DND-41 (cell line): ENCODE results near the gene INPP5F.

ENCODE experiments used
- ATAC-seq: fragments of 200-7000 bp; cut with Tn5 transposase; 3 replicates; pipeline ENCODE4 v1.9.1; 2021; ENCODE audit warnings: low read depth; ENCODE audit not compliant: insufficient read depth
- DNase-seq: peaks from one replicate; pipeline ENCODE4 v3.0.0-alpha.2; 2020
- H2AFZ ChIP-seq: 2 replicates; pipeline ENCODE4 v1.6.0; 2012; ENCODE audit warnings: low read depth, low read length
- H3K27ac ChIP-seq: 2 replicates; pipeline ENCODE4 v1.5.1; 2012; ENCODE audit warnings: low read length, inconsistent platforms
- H3K27me3 ChIP-seq: fragments of 200-600 bp; sonication (generic); 2 replicates; pipeline ENCODE4 v1.6.0; 2012; ENCODE audit warnings: low read length, mild to moderate bottlenecking, inconsistent platforms; ENCODE audit not compliant: insufficient read depth, poor library complexity
- H3K36me3 ChIP-seq: 2 replicates; pipeline ENCODE4 v1.5.1; 2012; ENCODE audit warnings: low read length, inconsistent platforms; ENCODE audit not compliant: insufficient read depth
- H3K4me1 ChIP-seq: 2 replicates; pipeline ENCODE4 v1.5.1; 2012; ENCODE audit warnings: mild to moderate bottlenecking, low read length; ENCODE audit not compliant: insufficient read depth
- H3K4me2 ChIP-seq: 2 replicates; pipeline ENCODE4 v1.6.0; 2012; ENCODE audit warnings: mild to moderate bottlenecking, moderate library complexity, low read length, inconsistent platforms; ENCODE audit not compliant: insufficient read depth
- H3K4me3 ChIP-seq, 2 experiments: fragments of 200-600 bp in 1 of 2; shearing (Covaris generic) in 1 of 2; 2 replicates each; pipeline ENCODE4 v1.5.1; 2012 to 2016; ENCODE audit warnings: inconsistent platforms in 2 of 2, low read length in 2 of 2, mild to moderate bottlenecking in 2 of 2, low read depth in 1 of 2, moderate library complexity in 1 of 2
- H3K79me2 ChIP-seq: 2 replicates; pipeline ENCODE4 v1.6.0; 2012; ENCODE audit warnings: low read length, inconsistent platforms; ENCODE audit not compliant: insufficient read depth
- H3K9ac ChIP-seq: 2 replicates; pipeline ENCODE4 v1.6.0; 2012; ENCODE audit warnings: low read depth, mild to moderate bottlenecking, inconsistent platforms, low read length, moderate library complexity
- H3K9me3 ChIP-seq: 2 replicates; pipeline ENCODE4 v1.5.1; 2012; ENCODE audit warnings: low read length, moderate library complexity, mild to moderate bottlenecking, inconsistent platforms; ENCODE audit not compliant: insufficient read depth, severe bottlenecking
- H4K20me1 ChIP-seq: 2 replicates; pipeline ENCODE4 v1.6.0; 2012; ENCODE audit warnings: low read length; ENCODE audit not compliant: insufficient read depth
- EZH2 ChIP-seq: IDR thresholded peaks from 3 replicates; pipeline ENCODE4 v1.6.1; 2012; ENCODE audit warnings: borderline replicate concordance, low read depth, mild to moderate bottlenecking, moderate library complexity, low read length, inconsistent platforms; ENCODE audit not compliant: severe bottlenecking
- TF ChIP-seq, protein P1 (sequence below): IDR thresholded peaks from 2 replicates; pipeline ENCODE4 v1.5.1; 2012; ENCODE audit warnings: borderline replicate concordance, low read length, moderate library complexity, mild to moderate bottlenecking; ENCODE audit not compliant: poor library complexity, severe bottlenecking; ENCODE audit errors: extremely low read depth

The INPP5F gene

DNA sequence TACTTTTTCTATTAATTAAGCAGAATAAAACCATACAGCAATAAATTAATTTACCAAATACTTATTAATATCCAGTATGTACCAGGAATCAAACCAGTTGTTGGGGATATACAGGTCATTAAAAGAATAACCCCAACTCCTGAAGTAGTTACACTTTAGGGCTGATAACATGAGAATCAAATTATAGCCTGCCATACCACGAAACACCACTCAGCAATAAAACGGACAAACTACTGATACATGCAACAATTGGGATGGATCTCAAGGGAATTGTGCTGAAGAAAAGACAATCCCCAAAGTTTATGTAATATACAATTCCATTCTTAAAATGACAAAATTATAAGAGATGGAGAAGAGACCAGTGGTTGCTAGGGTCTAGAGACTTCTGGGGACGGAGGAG is 124.1 kb downstream of the INPP5F start:
- H3K9me3 ChIP-seq = no peaks in the 10 kb centered on the region
- H2AFZ ChIP-seq = no peak overlapping the region
- no peak overlapping the region for H3K4me2 ChIP-seq
- no peak overlapping the region for H3K4me3 ChIP-seq
- TF ChIP-seq EZH2 = no peak
- TF ChIP-seq, protein P1, sequence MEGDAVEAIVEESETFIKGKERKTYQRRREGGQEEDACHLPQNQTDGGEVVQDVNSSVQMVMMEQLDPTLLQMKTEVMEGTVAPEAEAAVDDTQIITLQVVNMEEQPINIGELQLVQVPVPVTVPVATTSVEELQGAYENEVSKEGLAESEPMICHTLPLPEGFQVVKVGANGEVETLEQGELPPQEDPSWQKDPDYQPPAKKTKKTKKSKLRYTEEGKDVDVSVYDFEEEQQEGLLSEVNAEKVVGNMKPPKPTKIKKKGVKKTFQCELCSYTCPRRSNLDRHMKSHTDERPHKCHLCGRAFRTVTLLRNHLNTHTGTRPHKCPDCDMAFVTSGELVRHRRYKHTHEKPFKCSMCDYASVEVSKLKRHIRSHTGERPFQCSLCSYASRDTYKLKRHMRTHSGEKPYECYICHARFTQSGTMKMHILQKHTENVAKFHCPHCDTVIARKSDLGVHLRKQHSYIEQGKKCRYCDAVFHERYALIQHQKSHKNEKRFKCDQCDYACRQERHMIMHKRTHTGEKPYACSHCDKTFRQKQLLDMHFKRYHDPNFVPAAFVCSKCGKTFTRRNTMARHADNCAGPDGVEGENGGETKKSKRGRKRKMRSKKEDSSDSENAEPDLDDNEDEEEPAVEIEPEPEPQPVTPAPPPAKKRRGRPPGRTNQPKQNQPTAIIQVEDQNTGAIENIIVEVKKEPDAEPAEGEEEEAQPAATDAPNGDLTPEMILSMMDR = no peak
- H3K27me3 ChIP-seq = no peaks in the 10 kb centered on the region
- no peak overlapping the region for H3K9ac ChIP-seq
- DNase-seq (no peak), ATAC-seq (no peak)
- H3K27ac ChIP-seq = no peak overlapping the region
- H3K4me1 ChIP-seq = no peaks in the 10 kb centered on the region
- H3K36me3 ChIP-seq = peaks cover 89% of the 10 kb centered on the region
- peaks cover 8% of the 10 kb centered on the region; the same call in 1 of the 2 replicates for H4K20me1 ChIP-seq
- peaks cover 14% of the 10 kb centered on the region for H3K79me2 ChIP-seq

DNA sequence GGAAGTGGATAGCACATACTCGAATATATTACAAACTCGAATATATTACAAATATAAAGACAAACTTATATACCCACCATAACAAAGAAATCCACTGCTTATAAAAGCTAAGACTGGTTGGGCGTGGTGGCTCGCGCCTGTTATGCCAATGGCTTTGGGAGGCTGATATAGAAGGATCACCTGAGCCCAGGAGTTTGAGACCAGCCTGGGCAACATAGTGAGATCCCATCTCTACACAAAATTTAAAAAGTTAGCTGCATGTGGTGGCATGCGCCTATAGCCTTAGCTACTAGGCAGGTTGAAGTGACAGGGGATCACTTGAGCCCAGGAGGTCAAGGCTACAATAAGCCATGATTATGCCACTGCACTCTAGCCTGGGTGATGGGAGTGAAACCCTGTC is 126.4 kb downstream of the INPP5F start:
- Histone ChIP-seq H3K4me1 (no peaks in the 10 kb centered on the region), H3K79me2 (peaks cover 27% of the 10 kb centered on the region), H3K9me3 (no peaks in the 10 kb centered on the region), H3K27me3 (no peaks in the 10 kb centered on the region), H3K27ac (no peak overlapping the region), H3K4me3 (no peak overlapping the region), H3K9ac (no peak overlapping the region), H4K20me1 (peaks cover 11% of the 10 kb centered on the region; the same call in 1 of the 2 replicates), H3K4me2 (no peak overlapping the region), H3K36me3 (peaks cover 89% of the 10 kb centered on the region), H2AFZ (no peak overlapping the region)
- ATAC-seq (no peak), DNase-seq (no peak)
- no peak for TF ChIP-seq EZH2
- TF ChIP-seq, protein P1 = no peak

DNA sequence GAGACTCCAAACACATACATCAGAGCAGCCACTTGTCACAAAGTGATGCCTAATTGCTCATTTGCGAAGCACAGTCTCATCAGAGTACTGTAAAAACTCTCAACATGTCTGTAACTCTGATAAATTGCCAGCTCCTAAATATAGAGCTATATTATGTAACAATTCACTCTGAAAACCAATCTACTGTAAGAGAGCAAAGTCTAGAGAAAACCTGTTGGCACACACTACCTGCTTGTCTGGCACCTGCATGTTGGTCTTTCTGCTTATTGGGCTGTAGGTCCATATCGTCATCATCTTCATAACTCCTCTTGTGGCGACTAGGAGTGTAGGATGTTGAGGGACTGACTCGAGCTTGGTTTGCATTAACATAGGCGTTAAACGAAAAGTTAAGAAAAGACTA is 127.0 kb downstream of the INPP5F start:
- Histone ChIP-seq H3K27ac (no peak overlapping the region), H3K9ac (no peak overlapping the region), H3K36me3 (peaks cover 89% of the 10 kb centered on the region), H3K79me2 (peaks cover 32% of the 10 kb centered on the region), H3K27me3 (no peaks in the 10 kb centered on the region), H3K4me2 (no peak overlapping the region), H3K9me3 (no peaks in the 10 kb centered on the region), H3K4me3 (no peak overlapping the region), H4K20me1 (peaks cover 14% of the 10 kb centered on the region; the same call in 1 of the 2 replicates), H2AFZ (no peak overlapping the region), H3K4me1 (no peaks in the 10 kb centered on the region)
- no peak for DNase-seq
- TF ChIP-seq, protein P1 = no peak
- TF ChIP-seq EZH2 = no peak
- ATAC-seq = no peak

DNA sequence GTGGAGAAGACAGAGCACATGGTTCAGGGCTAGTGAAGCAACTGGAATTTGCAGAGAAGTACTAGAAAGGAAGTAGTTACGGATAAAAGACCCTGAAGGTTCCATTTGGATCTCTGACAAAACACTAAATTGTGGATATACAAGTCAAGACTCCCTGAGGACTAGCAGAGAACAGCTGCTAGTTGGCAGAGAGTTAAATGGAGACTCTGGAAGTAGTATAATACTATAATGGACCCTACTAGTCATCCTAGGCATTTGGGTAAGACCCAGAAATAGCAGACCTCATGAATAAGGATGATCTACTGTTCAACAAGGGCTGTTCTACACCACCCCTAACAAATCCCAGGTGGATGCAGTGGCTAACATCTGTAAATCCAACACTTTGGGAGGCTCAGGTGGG is 127.7 kb downstream of the INPP5F start:
- DNase-seq (no peak), ATAC-seq (no peak)
- H3K4me3 ChIP-seq = no peak overlapping the region
- no peaks in the 10 kb centered on the region for H3K27me3 ChIP-seq
- peaks cover 90% of the 10 kb centered on the region for H3K36me3 ChIP-seq
- H4K20me1 ChIP-seq = peaks cover 22% of the 10 kb centered on the region; the same call in 1 of the 2 replicates
- H3K79me2 ChIP-seq = peaks cover 40% of the 10 kb centered on the region
- H3K9me3 ChIP-seq = no peaks in the 10 kb centered on the region
- H3K27ac ChIP-seq = no peak overlapping the region
- H3K4me1 ChIP-seq = no peaks in the 10 kb centered on the region
- no peak overlapping the region for H3K4me2 ChIP-seq
- no peak overlapping the region for H3K9ac ChIP-seq
- TF ChIP-seq, protein P1 = no peak
- TF ChIP-seq EZH2 = no peak
- H2AFZ ChIP-seq = no peak overlapping the region
